ENCODE measurements around the gene ETFA. TPM values are rescaled to one million over a fixed set of nuclear protein-coding genes. Genes with fewer than 3 reads are reported as not detected.
"Not testable (repeated sequence)": the region's sequence is repeated elsewhere in the genome, so short reads cannot be mapped to it uniquely, and the experiment has no call there.

ETFA gene
- total RNA-seq, 4 donors from 2014 or later: 89.9 to 144 (median 114) TPM

GRCh38 chr15:76321602-76322001 is 10.3 kb upstream of the ETFA start:
- DNase-seq (ENCODE audit: low spot score): no peak
- ATAC-seq (ENCODE audit: low FRiP score): no peak
- no peak for TF ChIP-seq CTCF (IDR thresholded peaks at IDR 0.05)

- DNase-seq (ENCODE audit: low spot score): no peak
- TF ChIP-seq CTCF (IDR thresholded peaks at IDR 0.05): no peak
- ATAC-seq (ENCODE audit: low FRiP score): no peak
Measured at GRCh38 chr15:76321171-76321570, 9.9 kb upstream of the ETFA start.

GRCh38 chr15:76320012-76320411 is 8.7 kb upstream of the ETFA start:
- TF ChIP-seq CTCF (IDR thresholded peaks at IDR 0.05): no peak
- DNase-seq (ENCODE audit: low spot score) (no peak), ATAC-seq (ENCODE audit: low FRiP score) (no peak)

GRCh38 chr15:76313731-76314130 is 2.5 kb upstream of the ETFA start:
- TF ChIP-seq CTCF (IDR thresholded peaks at IDR 0.05): no peak
- ATAC-seq (ENCODE audit: low FRiP score) (no peak), DNase-seq (ENCODE audit: low spot score) (no peak)

GRCh38 chr15:76313175-76313567 is 1.9 kb upstream of the ETFA start:
- ATAC-seq (ENCODE audit: low FRiP score); DNase-seq (ENCODE audit: low spot score): not testable (repeated sequence)

- no peak for TF ChIP-seq CTCF (IDR thresholded peaks at IDR 0.05)
- ATAC-seq (ENCODE audit: low FRiP score): no peak
- no peak for DNase-seq (ENCODE audit: low spot score)
Measured at GRCh38 chr15:76312540-76313174, 1.4 kb upstream of the ETFA start.

- peak; percentile 47 for ATAC-seq (ENCODE audit: low FRiP score)
- DNase-seq (ENCODE audit: low spot score): no peak
- TF ChIP-seq CTCF (IDR thresholded peaks at IDR 0.05): no peak
Measured at GRCh38 chr15:76310475-76311099, 682 bp downstream of the ETFA start.
